Smooth muscle cell of trachea (primary cell): ENCODE results near the gene KRTAP9-9. TPM values are rescaled to one million over a fixed set of nuclear protein-coding genes. Genes with fewer than 3 reads are reported as not detected.

Source experiments
- total RNA-seq: library from RNA; depleted of rRNA; stranded (reverse); fragments of >200 nt; gene quantifications from 2 replicates; pipeline ENCODE4 v1.2.1, GENCODE V29; 2014

Gene KRTAP9-9
- total RNA-seq, result not detected in 2 replicates

GRCh38 chr17:41255381-41256290, at the start of gene KRTAP9-9:
Gene KRTAP9-9, plus strand, starts transcription at chr17:41255384.

GRCh38 chr17:41226598-41227095, 28.5 kb upstream of the KRTAP9-9 start, which contains the start of gene KRTAP9-2:
Gene KRTAP9-2, plus strand, starts transcription at chr17:41226648. Its CDS starts 7 bp downstream, at chr17:41226655.

GRCh38 chr17:41232399-41233105, 22.6 kb upstream of the KRTAP9-9 start, which contains the start of gene KRTAP9-3:
Gene KRTAP9-3, plus strand, starts transcription at chr17:41232449. Its CDS starts 53 bp downstream, at chr17:41232502.

GRCh38 chr17:41237949-41238437, 17.2 kb upstream of the KRTAP9-9 start, which contains the start of gene KRTAP9-8:
Gene KRTAP9-8, plus strand, starts transcription at chr17:41237999. Its CDS starts 53 bp downstream, at chr17:41238052.

DNA sequence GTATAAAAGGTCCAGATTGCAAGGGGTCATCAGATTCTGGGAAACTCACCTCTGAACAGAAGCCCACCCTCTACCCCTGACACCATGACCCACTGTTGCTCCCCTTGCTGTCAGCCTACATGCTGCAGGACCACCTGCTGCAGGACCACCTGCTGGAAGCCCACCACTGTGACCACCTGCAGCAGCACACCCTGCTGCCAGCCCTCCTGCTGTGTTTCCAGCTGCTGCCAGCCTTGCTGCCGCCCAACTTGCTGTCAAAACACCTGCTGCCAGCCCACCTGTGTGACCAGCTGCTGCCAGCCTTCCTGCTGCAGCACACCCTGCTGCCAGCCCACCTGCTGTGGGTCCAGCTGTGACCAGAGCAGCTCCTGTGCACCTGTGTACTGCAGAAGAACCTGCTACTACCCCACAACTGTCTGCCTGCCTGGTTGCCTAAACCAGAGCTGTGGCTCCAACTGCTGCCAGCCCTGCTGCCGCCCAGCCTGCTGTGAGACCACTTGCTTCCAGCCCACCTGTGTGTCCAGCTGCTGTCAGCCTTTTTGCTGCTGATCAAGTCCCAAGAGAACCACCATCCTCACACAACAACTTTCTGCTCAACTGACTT, 5.4 kb upstream of the KRTAP9-9 start, which contains the start of gene KRTAP9-4:
TSS of gene KRTAP9-4 (plus strand) at position 51 of the 604 bp plus-strand sequence. CDS start at position 85, 34 bp downstream.

GRCh38 chr17:41265078-41265477, 9.9 kb downstream of the KRTAP9-9 start, which contains the start of gene KRTAP9-6:
Gene KRTAP9-6, plus strand, starts transcription at chr17:41265378. Its CDS starts 0 bp downstream, at chr17:41265378.

GRCh38 chr17:41275648-41276190, 20.5 kb downstream of the KRTAP9-9 start, which contains the start of gene KRTAP9-7:
Gene KRTAP9-7, plus strand, starts transcription at chr17:41275698. Its CDS starts 0 bp downstream, at chr17:41275698.

GRCh38 chr17:41301916-41302901, 47.0 kb downstream of the KRTAP9-9 start, which contains the start of gene KRTAP29-1:
Gene KRTAP29-1, minus strand, starts transcription at chr17:41302851. Its CDS starts 0 bp downstream, at chr17:41302851.

Other genes starting within 250 kb of the KRTAP9-9 start
- gene KRTAP3-1, start 246.3 kb upstream of the KRTAP9-9 start, total RNA-seq, result not detected in 2 replicates
- gene KRTAP1-5, start 228.2 kb upstream of the KRTAP9-9 start, total RNA-seq, result 2.2 TPM in 1 of 2 replicates, not detected in the other
- gene KRTAP1-4, start 225.2 kb upstream of the KRTAP9-9 start, total RNA-seq, result not detected in 2 replicates
- not detected in 2 replicates for gene KRTAP1-3, start 220.5 kb upstream of the KRTAP9-9 start, total RNA-seq
- gene KRTAP1-1, start 213.9 kb upstream of the KRTAP9-9 start, total RNA-seq, result not detected in 2 replicates
- not detected in 2 replicates for gene KRTAP2-1, start 208.1 kb upstream of the KRTAP9-9 start, total RNA-seq
- gene KRTAP2-2, start 200.2 kb upstream of the KRTAP9-9 start, total RNA-seq, result not detected in 2 replicates
- gene KRTAP2-3, start 195.3 kb upstream of the KRTAP9-9 start, total RNA-seq, result not detected in 2 replicates
- gene KRTAP2-4, start 189.5 kb upstream of the KRTAP9-9 start, total RNA-seq, result not detected in 2 replicates
- not detected in 2 replicates for gene KRTAP4-7, start 171.2 kb upstream of the KRTAP9-9 start, total RNA-seq
- gene KRTAP4-8, start 157.2 kb upstream of the KRTAP9-9 start, total RNA-seq, result not detected in 2 replicates
- gene KRTAP4-16, start 153.2 kb upstream of the KRTAP9-9 start, total RNA-seq, result not detected in 2 replicates
- gene KRTAP4-9, start 150.0 kb upstream of the KRTAP9-9 start, total RNA-seq, result not detected in 2 replicates
- gene KRTAP4-11, start 137.0 kb upstream of the KRTAP9-9 start, total RNA-seq, result not detected in 2 replicates
- not detected in 2 replicates for gene KRTAP4-12, start 131.2 kb upstream of the KRTAP9-9 start, total RNA-seq
- not detected in 2 replicates for gene KRTAP4-6, start 114.8 kb upstream of the KRTAP9-9 start, total RNA-seq
- gene KRTAP4-5, start 105.6 kb upstream of the KRTAP9-9 start, total RNA-seq, result not detected in 2 replicates
- gene KRTAP4-4, start 94.6 kb upstream of the KRTAP9-9 start, total RNA-seq, result not detected in 2 replicates
- not detected in 2 replicates for gene KRTAP4-3, start 87.2 kb upstream of the KRTAP9-9 start, total RNA-seq
- not detected in 2 replicates for gene KRTAP4-2, start 77.2 kb upstream of the KRTAP9-9 start, total RNA-seq
- not detected in 2 replicates for gene KRTAP4-1, start 70.5 kb upstream of the KRTAP9-9 start, total RNA-seq
- not detected in 2 replicates for gene KRTAP9-1, start 65.5 kb upstream of the KRTAP9-9 start, total RNA-seq
- gene KRTAP9-2, start 28.7 kb upstream of the KRTAP9-9 start, total RNA-seq, result not detected in 2 replicates
- gene KRTAP9-3, start 22.9 kb upstream of the KRTAP9-9 start, total RNA-seq, result not detected in 2 replicates
- gene KRTAP9-8, start 17.4 kb upstream of the KRTAP9-9 start, total RNA-seq, result not detected in 2 replicates
- not detected in 2 replicates for gene KRTAP9-4, start 5.7 kb upstream of the KRTAP9-9 start, total RNA-seq
- gene KRTAP9-6, start 10.0 kb downstream of the KRTAP9-9 start, total RNA-seq, result not detected in 2 replicates
- gene KRTAP9-7, start 20.3 kb downstream of the KRTAP9-9 start, total RNA-seq, result not detected in 2 replicates
- gene KRTAP29-1, start 47.5 kb downstream of the KRTAP9-9 start, total RNA-seq, result not detected in 2 replicates
- gene KRTAP16-1, start 53.9 kb downstream of the KRTAP9-9 start, total RNA-seq, result not detected in 2 replicates
- gene KRTAP17-1, start 60.3 kb downstream of the KRTAP9-9 start, total RNA-seq, result not detected in 2 replicates
- not detected in 2 replicates for gene KRT33A, start 95.4 kb downstream of the KRTAP9-9 start, total RNA-seq
- gene KRT33B, start 114.4 kb downstream of the KRTAP9-9 start, total RNA-seq, result not detected in 2 replicates
- gene KRT34, start 126.9 kb downstream of the KRTAP9-9 start, total RNA-seq, result 0.17 TPM in 1 of 2 replicates, not detected in the other
- not detected in 2 replicates for gene KRT31, start 142.2 kb downstream of the KRTAP9-9 start, total RNA-seq
- not detected in 2 replicates for gene KRT37, start 169.2 kb downstream of the KRTAP9-9 start, total RNA-seq
- not detected in 2 replicates for gene KRT38, start 185.6 kb downstream of the KRTAP9-9 start, total RNA-seq
- not detected in 2 replicates for gene KRT32, start 212.0 kb downstream of the KRTAP9-9 start, total RNA-seq
- gene KRT35, start 225.8 kb downstream of the KRTAP9-9 start, total RNA-seq, result not detected in 2 replicates
- gene KRT36, start 234.5 kb downstream of the KRTAP9-9 start, total RNA-seq, result not detected in 2 replicates